Left ventricle myocardium superior (tissue), 1 donor: ENCODE data around the gene SYTL3. TPM values are rescaled to one million over a fixed set of nuclear protein-coding genes. Genes with fewer than 3 reads are reported as not detected.

ENCODE experiments used
- ATAC-seq: fragments of 200-7000 bp; cut with Tn5 transposase; one replicate; pipeline ENCODE4 v1.9.1; 2020; ENCODE audit warnings: mild to moderate bottlenecking, moderate library complexity
- DNase-seq: peaks from one replicate; pipeline ENCODE4 v3.0.0-alpha.2; 2020
- intact Hi-C: fragments of 100-400 bp; cut with micrococcal nuclease; formaldehyde crosslinking; loops from one replicate; pipeline ENCODE4 v1.11.0; 2022
- total RNA-seq: library from RNA; stranded (reverse); fragmentation: NEBNext Ultra II Directional; extraction: Animal tissue kit (Norgen Biotek cat#: 25700); gene quantifications from one replicate; pipeline ENCODE4 v1.2.1, GENCODE V29; 2021
- donor health status: DM: no; HTN: yes; CAD: no; lungs with severe emphysema.

Gene SYTL3
- total RNA-seq, 1 donor from 2014 or later: 10.8 TPM

- peak; percentile 47 for ATAC-seq
- no peak for DNase-seq
- intact Hi-C loops: loop anchor here (10.0 kb wide), 1 partner anchor 48 kb away; no protein-coding TSS in a partner anchor
Measured at GRCh38 chr6:158762787-158763433, 113.1 kb downstream of the SYTL3 start.

GRCh38 chr6:158763434-158764182 is 113.8 kb downstream of the SYTL3 start:
- DNase-seq (no peak), ATAC-seq (peak; percentile 46)
- intact Hi-C loops: loop anchor here (10.0 kb wide), 1 partner anchor 49 kb away; no protein-coding TSS in a partner anchor

GRCh38 chr6:158764183-158764849 is 114.5 kb downstream of the SYTL3 start:
- intact Hi-C loops: loop anchor here (10.0 kb wide), 1 partner anchor 50 kb away; no protein-coding TSS in a partner anchor

GRCh38 chr6:158764926-158765325 is 115.1 kb downstream of the SYTL3 start:
- ATAC-seq: no peak
- intact Hi-C loops: loop anchor here (10.0 kb wide), 1 partner anchor 50 kb away; no protein-coding TSS in a partner anchor
- no peak for DNase-seq

More at GRCh38 chr6:158764183-158764849, 114.5 kb downstream of the SYTL3 start:
- DNase-seq (no peak), ATAC-seq (peak; percentile 1)

DNA sequence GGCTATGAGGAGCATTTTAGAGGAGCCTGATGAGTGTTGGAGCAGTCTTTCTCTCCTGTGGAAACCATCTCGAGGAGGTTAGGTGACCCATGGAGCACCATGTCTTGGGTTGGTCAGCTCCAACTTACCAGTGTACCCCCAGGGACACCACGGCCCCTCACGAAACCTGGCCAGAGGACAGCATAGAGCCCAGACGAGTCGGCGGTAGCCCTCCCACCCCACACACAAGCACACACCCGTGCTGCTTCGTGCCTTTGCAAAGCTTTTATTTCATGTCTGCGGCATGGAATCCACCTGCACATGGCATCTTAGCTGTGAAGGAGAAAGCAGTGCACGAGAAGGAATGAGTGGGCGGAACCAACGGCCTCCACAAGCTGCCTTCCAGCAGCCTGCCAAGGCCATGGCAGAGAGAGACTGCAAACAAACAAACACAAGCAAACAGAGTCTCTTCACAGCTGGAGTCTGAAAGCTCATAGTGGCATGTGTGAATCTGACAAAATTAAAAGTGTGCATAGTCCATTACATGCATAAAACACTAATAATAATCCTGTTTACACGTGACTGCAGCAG is 115.7 kb downstream of the SYTL3 start:
- no peak for ATAC-seq
- intact Hi-C loops: loop anchor here (10.0 kb wide), 1 partner anchor 51 kb away; no protein-coding TSS in a partner anchor
- no peak for DNase-seq

GRCh38 chr6:158766621-158767455 is 117.0 kb downstream of the SYTL3 start:
- intact Hi-C loops: loop anchor here (10.0 kb wide), 1 partner anchor 52 kb away; no protein-coding TSS in a partner anchor
- ATAC-seq: no peak
- DNase-seq: no peak

GRCh38 chr6:158767709-158768108 is 117.9 kb downstream of the SYTL3 start:
- intact Hi-C loops: loop anchor here (10.0 kb wide), 1 partner anchor 53 kb away; no protein-coding TSS in a partner anchor
- peak; percentile 24 for ATAC-seq
- DNase-seq: peak; percentile 54

DNA sequence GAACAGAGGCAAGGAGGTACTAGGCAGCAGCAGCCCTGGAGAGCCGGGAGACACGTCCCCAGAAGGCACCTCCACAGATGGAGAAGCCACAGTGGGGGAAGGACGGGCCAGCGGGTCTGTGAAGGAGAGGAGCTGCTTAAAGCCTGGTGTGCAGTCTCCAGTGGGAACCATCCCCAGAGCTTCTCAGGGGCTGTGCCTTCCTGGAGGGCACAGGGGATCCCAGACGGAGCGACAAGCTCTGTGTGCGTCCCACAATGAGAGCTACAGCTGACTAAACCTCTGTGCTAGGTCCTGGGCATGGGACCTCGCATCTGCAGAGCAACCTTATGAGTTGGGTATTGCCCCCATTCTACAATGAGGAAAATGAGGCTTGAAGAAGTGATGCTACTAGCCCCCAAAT is 118.6 kb downstream of the SYTL3 start:
- intact Hi-C loops: loop anchor here (10.0 kb wide), 1 partner anchor 54 kb away; no protein-coding TSS in a partner anchor
- no peak for DNase-seq
- ATAC-seq: no peak

GRCh38 chr6:158769234-158769770 is 119.4 kb downstream of the SYTL3 start:
- peak; percentile 62 for DNase-seq
- intact Hi-C loops: loop anchor here (10.0 kb wide), 1 partner anchor 55 kb away; no protein-coding TSS in a partner anchor

GRCh38 chr6:158769771-158770432 is 120.0 kb downstream of the SYTL3 start:
- DNase-seq: peak; percentile 75
- ATAC-seq: peak; percentile 70
- intact Hi-C loops: loop anchor here (10.0 kb wide), 1 partner anchor 55 kb away; no protein-coding TSS in a partner anchor

More at GRCh38 chr6:158769234-158769770, 119.4 kb downstream of the SYTL3 start:
- peak; percentile 62 for ATAC-seq

GRCh38 chr6:158770533-158771330 is 120.9 kb downstream of the SYTL3 start:
- intact Hi-C loops: no loop called here
- DNase-seq: peak; percentile 82
- ATAC-seq: peak; percentile 47

- DNase-seq: no peak
- no peak for ATAC-seq
- intact Hi-C loops: no loop called here
Measured at GRCh38 chr6:158771399-158772152, 121.7 kb downstream of the SYTL3 start.

DNA sequence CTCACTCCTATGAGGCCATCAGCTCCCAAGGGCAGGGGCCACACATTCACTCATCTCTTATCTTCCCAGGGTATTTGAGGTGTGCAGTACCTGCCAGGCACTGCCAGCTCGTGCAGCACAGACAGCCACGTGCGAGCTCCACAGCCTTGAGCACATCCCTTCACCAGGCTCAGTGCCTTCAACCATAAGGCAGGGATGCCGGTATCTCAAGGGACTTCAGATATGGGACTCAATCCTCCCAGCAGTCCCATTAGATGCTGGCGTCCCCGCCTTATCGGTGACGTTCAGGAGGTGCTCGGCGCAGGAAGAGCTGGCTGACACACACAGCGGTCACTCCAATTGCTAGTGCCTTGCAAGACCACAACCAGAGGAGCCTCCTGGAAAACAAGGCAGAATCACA is 122.3 kb downstream of the SYTL3 start:
- intact Hi-C loops: no loop called here
- no peak for ATAC-seq
- DNase-seq: no peak

- intact Hi-C loops: no loop called here
- ATAC-seq (no peak), DNase-seq (no peak)
Measured at GRCh38 chr6:158772851-158773371, 123.1 kb downstream of the SYTL3 start.

DNA sequence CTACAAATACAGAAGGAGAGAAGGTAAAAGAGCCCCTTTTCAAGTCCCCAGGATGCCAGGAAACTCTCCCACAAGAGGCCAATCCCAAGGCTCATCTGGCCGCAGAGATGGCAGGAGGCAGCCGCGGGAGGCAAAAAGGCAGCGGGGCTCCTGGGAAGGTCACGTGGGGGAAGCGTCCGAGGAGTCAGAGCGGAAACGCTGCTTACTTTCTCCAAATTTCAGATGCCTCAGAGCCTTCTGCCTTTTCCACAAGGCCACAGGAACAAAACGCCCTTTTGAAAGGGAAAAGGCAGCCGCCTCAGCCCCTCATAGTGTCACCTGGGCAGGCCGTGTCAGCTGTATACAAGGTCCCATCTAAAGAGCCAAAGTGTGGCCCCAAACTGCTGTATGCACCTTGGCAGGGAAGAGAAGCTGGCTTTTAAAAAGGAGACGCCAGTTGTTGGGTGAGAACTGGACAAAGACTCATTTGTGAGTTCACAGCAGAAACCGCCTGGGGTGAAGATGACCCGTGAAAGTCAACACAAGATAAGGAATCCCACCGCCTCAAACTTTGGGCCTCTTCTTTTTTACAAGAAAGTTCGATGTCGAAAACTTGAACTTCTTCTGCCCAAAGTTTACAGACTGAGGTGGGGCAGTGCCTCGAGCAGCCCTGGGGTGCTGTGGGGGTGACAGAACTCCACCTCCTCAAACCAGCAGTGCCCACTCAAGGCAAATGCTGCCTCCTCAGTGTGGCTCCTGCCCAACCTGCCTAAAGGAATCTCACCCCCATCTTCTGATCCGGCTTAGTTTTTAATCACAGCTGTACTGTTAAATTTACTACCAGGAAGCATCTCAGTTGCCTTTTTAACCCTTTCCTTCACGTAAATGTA is 124.0 kb downstream of the SYTL3 start:
- DNase-seq: no peak
- intact Hi-C loops: no loop called here
- no peak for ATAC-seq
